ENCODE measurements around the gene SPC24.

- TF ChIP-seq POLR2AphosphoS5 (IDR thresholded peaks at IDR 0.05), result no peak
- no peak for TF ChIP-seq POLR2A (IDR thresholded peaks at IDR 0.05)
- no peak for TF ChIP-seq CTCF (IDR thresholded peaks at IDR 0.05)
These were observed 55.5 kb downstream of the SPC24 start for GRCh38 chr19:11100049-11100448.

Measured in breast epithelium (tissue), 3 donors.